Left renal pelvis (tissue), 4 donors: ENCODE results near the gene RAD51AP1. TPM values are rescaled to one million over a fixed set of nuclear protein-coding genes. Genes with fewer than 3 reads are reported as not detected.

Experiments used
- DNase-seq, 4 donors: peaks; one replicate each; pipeline ENCODE4 v3.0.0-alpha.2; 2013; ENCODE audit warnings: low read depth in 4 of 4, low spot score in 3 of 4
- polyA plus RNA-seq, 4 donors: library from polyadenylated mRNA; unstranded; fragments of 120-200 nt; gene quantifications; one replicate each; pipeline ENCODE4 v1.2.1, GENCODE V29; 2013; ENCODE audit not compliant: insufficient read length in 4 of 4

Gene RAD51AP1
- polyA plus RNA-seq, 4 donors, result 19.5 to 33.9 (median 27.7) TPM

DNA sequence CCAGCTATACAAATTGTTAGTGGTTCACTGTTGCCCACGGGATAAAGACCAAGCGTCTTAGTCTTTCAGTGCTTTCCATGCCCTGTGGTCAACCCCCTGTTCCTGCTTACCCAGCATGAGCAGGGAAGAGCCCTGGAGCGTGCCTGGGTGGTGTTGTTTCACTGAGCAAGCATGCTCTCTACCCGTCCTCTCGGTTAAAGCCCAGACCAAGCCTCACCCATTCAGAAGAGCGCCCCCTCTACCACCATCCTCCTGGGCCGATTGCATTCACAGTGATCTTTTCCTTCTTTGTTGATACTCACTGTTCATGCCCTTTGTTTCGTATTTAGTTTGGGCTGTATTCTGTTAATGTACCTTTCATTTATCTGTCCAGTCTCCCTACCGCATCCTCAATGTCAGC, 48.4 kb downstream of the RAD51AP1 start:
- no peak for DNase-seq

DNA sequence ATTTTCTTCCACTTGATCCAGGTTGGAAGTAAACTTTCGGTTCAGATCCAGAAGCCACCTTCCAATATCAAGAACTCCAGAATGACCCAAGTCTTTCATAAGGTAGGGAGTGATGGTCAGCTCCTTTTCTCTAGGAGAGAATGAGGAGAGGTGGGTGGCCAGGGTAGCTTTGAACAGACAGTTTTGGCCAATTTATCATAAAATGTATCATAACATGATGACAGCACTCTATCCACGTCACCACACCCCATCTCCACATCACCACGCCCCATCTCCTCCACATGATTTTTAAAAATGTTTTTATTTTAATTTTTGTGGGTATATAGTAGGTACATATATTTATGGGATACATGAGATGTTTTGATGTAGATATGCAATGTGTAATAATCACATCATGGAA, 50.2 kb downstream of the RAD51AP1 start:
- no peak for DNase-seq

DNA sequence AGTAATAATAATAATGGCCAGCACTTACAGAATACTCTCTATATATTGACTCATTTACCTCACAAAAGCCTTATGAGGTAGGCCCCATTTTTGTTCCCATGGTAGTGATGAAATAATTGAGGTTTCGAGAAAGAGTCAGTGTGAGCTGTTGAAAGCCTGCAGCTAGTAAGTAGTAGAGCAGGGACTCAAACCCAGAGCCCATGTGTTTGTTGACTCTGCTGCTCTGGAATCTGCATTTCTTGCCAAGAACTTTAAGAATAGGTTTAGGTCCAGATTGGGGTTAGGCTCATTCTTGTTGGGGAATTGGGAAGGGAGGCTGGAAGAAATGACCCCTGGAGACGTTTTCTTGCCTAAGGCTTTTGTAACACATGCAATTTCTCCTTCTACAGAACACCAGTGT, 51.3 kb downstream of the RAD51AP1 start:
- no peak for DNase-seq

DNA sequence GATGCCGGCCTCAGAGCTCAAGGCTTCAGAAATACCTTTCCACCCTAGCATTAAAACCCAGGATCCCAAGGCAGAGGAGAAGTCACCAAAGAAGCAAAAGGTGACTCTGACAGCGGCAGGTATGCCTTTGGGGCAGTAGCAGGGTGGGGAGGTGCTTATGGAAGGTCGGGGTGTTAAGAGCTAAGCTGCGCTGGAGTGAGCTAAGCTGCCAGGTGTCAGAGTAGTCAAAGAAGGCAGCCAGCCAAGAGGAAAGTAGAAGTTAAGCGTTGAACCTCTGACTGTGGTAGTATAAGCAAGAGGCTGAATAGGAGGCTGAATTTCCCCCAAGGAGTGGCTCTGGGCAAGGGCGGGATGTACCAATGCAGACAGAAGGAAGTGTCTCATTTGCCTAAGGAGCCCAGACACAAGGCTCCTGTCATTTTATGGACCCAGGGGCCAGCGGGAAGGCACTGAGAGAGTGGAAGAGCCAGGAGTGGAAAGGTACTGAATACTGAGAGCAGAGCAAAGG, 52.5 kb downstream of the RAD51AP1 start:
- DNase-seq, result no peak

DNA sequence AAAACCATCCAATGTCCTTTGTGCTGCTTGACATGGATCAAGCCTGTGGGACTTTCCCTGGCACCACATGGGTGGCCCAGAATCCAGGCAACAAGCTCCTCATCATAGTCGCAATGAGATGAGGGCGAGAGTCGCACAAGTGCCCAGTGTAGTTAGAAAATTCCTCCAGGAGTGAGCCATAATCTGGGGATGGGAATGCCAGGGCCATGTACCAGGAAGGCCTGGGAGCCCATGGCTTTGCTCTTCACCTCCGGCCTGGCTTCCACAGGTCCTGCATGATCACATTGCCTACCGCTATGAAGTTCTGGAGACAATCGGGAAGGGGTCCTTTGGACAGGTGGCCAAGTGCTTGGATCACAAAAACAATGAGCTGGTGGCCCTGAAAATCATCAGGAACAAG, 57.2 kb downstream of the RAD51AP1 start:
- no peak for DNase-seq

DNA sequence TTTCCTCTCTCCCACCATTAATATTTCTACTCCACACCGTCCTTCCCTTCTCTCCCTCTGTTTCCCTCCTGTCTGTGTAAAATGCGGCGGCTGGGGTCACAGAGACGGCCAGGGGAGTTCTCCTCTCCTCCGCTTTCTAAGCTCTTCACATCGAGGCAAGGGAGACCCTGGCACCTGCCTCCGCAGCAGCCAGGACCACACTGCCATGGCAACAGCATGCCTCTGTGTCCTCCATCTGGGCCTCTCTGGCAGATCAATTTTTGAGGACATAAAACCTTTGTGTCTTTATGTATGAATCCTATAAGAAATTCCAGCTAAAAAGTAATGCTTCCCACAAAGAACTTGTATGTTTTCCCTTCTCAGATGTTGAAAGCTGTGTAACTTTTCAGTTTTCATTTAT, 64.7 kb downstream of the RAD51AP1 start:
- DNase-seq, result no peak

DNA sequence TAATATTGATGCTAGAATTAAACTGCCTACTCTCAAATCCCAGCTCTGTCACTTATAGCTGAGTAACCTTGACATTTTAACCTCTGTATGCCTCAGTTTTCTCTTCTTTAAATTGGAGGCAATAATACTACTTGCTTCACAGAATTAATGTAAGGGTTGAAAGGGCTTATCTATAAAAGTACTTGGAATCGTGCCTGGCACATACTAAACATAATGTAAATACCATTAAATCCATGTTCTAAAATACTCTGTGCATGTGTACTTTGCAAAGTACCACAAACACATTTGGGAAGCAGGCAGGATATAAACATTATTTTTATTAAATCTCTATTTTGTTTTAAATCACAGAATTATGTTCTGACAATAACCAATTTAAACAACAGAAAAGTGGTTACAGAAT, 65.3 kb downstream of the RAD51AP1 start:
- no peak for DNase-seq

DNA sequence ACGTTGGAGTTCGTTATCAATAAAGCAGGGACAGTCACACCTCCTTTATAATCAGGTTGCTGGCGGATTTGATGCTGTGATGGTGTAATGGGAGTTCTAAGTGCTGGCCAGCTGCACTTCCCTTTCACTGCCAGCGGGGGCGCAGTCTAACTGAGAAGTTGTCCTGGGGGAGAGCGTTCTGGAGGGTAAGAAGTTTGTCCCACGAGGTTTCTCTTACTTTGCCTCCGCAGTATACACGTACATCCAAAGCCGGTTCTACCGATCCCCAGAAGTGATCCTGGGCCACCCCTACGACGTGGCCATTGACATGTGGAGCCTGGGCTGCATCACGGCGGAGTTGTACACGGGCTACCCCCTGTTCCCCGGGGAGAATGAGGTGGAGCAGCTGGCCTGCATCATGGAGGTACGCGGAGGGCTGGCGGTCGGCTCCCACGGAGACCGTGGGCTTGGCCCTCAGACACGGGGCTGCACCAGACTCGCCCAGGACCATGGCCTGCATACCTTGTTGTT, 66.0 kb downstream of the RAD51AP1 start:
- DNase-seq, result peak; percentile 66 to 73 (median 70)

DNA sequence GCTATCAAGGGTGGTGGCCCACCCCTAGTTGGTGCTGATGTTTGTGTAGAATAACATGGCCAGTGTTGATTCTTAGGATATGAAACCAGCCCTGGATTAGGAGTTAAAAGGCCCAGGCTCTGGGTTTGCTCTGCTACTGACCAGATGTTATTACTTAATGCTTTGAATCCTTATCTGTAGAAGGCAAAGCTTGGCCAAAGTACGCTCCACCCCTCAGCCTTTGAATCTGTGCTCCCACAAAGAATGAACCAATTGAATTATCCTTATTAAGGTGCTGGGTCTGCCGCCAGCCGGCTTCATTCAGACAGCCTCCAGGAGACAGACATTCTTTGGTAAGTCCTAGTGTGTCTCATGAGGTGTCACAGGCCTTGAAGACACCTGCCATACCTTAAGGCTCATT, 68.4 kb downstream of the RAD51AP1 start:
- DNase-seq, result no peak

DNA sequence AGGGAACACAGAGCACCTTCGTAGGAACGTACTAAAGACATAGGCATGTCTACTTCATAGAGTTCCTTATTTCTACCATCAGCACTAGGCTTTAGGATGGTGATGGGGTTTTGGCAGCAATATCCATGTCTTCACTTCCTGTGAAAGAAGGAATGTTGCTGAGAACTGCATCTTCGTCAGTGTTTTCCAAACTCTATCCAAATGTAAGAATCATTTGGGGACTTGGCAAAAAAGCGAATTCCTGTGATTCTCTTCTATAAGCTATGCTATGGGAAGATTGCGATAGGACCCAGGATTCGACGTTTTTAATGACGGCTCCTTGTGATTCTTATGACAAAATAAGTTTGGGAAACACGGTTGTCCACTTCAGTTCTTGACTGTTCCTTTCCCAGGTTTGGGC, 70.4 kb downstream of the RAD51AP1 start:
- DNase-seq, result no peak

Other genes with a start within 250 kb of the RAD51AP1 start
- gene TIGAR, start 217.7 kb upstream of the RAD51AP1 start, polyA plus RNA-seq, result 10 to 100 TPM in 1 of 4 donors, 1 to 10 TPM in 3; 5.0 to 10.0 (median 8.4) TPM
- under 1 TPM in 2 of 4 donors, not detected in 2; 0.05 to 0.06 TPM for gene FGF23, start 159.2 kb upstream of the RAD51AP1 start, polyA plus RNA-seq
- not detected for gene FGF6, start 93.1 kb upstream of the RAD51AP1 start, polyA plus RNA-seq
- gene DYRK4, start 23.3 kb downstream of the RAD51AP1 start, polyA plus RNA-seq, result 10 to 100 TPM; 37.4 to 59.5 (median 52.4) TPM
- 1 to 10 TPM; 1.4 to 6.5 (median 4.3) TPM for gene AKAP3, start 110.2 kb downstream of the RAD51AP1 start, polyA plus RNA-seq
- gene NDUFA9, start 110.2 kb downstream of the RAD51AP1 start, polyA plus RNA-seq, result 100 to 1,000 TPM in 3 of 4 donors, 10 to 100 TPM in 1; 67.3 to 121 (median 115) TPM
- gene GALNT8, start 181.5 kb downstream of the RAD51AP1 start, polyA plus RNA-seq, result 1 to 10 TPM; 2.7 to 5.3 (median 3.1) TPM